ENCODE data around the gene OGG1. TPM values are rescaled to one million over a fixed set of nuclear protein-coding genes. Genes with fewer than 3 reads are reported as not detected.
A peak's percentile ranks its signal among the peaks of the same experiment; 100 is the strongest.

OGG1 gene
- total RNA-seq, 1 donor from 2014 or later: 15.3 TPM

DNA sequence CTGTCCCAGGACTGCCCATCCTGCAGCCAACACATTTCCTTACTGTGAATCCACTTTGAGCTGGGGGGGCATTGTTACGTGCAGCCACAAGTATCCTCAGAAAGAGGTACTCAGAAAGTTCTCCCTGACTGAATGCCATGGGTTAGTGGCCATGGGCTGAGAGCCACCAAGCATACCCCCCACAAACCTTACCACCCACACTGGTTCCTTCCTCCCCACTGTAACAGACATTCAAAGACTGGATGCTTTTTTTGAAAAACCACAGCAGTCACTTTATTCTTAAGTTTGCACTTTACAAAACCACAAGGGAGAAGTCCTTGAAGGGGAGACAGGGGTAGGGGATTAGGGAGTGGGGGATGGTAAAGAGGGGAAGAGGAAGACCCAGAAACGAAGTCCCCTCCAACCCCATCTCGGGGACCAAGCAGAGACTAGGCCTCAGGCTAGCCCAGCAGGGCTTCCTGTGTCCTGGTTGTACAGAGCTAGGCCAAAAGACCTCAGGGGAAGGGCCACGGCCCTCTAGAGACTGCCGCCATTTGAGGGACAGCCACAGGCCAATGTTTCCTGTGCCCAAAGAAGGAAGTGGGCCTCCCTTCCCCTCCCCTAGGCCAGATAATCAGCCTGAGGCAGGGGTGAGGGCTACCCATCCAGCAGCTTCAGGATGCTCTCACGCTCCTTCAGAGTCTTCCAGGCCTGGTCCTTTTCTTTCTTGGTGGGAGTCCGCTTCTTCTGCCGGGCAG lies 30.1 kb downstream of the OGG1 start:
- no peak overlapping the region for H3K4me2 ChIP-seq (ENCODE audit: low read length)
- H3K36me3 Mint-ChIP-seq (ENCODE audit: low read depth, unreplicated experiment): peaks cover 12% of the 10 kb centered on the region
- no peak overlapping the region for H2AFZ ChIP-seq (ENCODE audit: low read depth, low read length)
- TF ChIP-seq, protein P1, sequence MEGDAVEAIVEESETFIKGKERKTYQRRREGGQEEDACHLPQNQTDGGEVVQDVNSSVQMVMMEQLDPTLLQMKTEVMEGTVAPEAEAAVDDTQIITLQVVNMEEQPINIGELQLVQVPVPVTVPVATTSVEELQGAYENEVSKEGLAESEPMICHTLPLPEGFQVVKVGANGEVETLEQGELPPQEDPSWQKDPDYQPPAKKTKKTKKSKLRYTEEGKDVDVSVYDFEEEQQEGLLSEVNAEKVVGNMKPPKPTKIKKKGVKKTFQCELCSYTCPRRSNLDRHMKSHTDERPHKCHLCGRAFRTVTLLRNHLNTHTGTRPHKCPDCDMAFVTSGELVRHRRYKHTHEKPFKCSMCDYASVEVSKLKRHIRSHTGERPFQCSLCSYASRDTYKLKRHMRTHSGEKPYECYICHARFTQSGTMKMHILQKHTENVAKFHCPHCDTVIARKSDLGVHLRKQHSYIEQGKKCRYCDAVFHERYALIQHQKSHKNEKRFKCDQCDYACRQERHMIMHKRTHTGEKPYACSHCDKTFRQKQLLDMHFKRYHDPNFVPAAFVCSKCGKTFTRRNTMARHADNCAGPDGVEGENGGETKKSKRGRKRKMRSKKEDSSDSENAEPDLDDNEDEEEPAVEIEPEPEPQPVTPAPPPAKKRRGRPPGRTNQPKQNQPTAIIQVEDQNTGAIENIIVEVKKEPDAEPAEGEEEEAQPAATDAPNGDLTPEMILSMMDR (IDR thresholded peaks at IDR 0.05; ENCODE audit: insufficient read depth, low read depth, low read length): no peak
- TF ChIP-seq EZH2 (IDR thresholded peaks at IDR 0.05; ENCODE audit: insufficient read depth, low read length): no peak
- H3K4me1 ChIP-seq (ENCODE audit: insufficient read depth, low read length): peaks cover 13% of the 10 kb centered on the region
- H4K20me1 ChIP-seq (ENCODE audit: insufficient read depth, low read length): no peaks in the 10 kb centered on the region
- H3K4me1 Mint-ChIP-seq (ENCODE audit: low read depth, unreplicated experiment): peaks cover 34% of the 10 kb centered on the region
- peaks cover 18% of the 10 kb centered on the region for H3K36me3 ChIP-seq (ENCODE audit: insufficient read depth, low read length)
- no peak overlapping the region for H3K9ac ChIP-seq (ENCODE audit: low read length)
- FAIRE-seq: no peak
- H3K27ac Mint-ChIP-seq (ENCODE audit: unreplicated experiment): peak overlapping the region; percentile 72
- peaks cover 2% of the 10 kb centered on the region for H3K9me3 Mint-ChIP-seq (ENCODE audit: unreplicated experiment)
- no peaks in the 10 kb centered on the region for H3K27me3 ChIP-seq (ENCODE audit: insufficient read depth, low read length)
- H3K9me3 ChIP-seq (ENCODE audit: insufficient read depth, low read depth, low read length): no peaks in the 10 kb centered on the region
- no peak overlapping the region for H3K4me3 ChIP-seq (ENCODE audit: insufficient read depth, low read depth, low read length)
- H3K27me3 Mint-ChIP-seq (ENCODE audit: low read depth, unreplicated experiment): no peaks in the 10 kb centered on the region
- no peak for DNase-seq (ENCODE audit: low read depth)
- no peaks in the 10 kb centered on the region for H3K79me2 ChIP-seq (ENCODE audit: insufficient read depth, low read length)
- H3K4me3 Mint-ChIP-seq (ENCODE audit: unreplicated experiment): peak overlapping the region; percentile 71
- H3K27ac ChIP-seq (ENCODE audit: low read depth, low read length): no peak overlapping the region

DNA sequence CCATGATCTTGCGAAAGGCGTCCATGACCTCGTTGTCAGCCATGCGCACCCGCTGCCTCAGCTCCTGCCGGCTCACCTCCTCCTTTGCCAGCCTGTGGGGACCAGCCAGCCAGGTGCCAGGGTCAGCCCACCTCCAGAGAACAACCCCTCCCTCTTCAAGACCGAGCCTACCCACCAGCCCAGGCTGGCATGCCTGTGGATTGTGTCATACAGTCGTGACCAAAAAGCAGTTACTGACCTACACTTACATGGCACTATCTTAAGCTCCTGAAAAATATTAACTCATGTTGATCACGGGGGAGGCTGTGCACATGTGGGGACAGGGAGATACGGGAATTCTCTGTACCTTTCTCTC lies 30.7 kb downstream of the OGG1 start:
- Mint-ChIP-seq H3K27me3 (ENCODE audit: low read depth, unreplicated experiment) (no peaks in the 10 kb centered on the region), H3K9me3 (ENCODE audit: unreplicated experiment) (peaks cover 2% of the 10 kb centered on the region), H3K27ac (ENCODE audit: unreplicated experiment) (peak overlapping the region; percentile 26), H3K4me3 (ENCODE audit: unreplicated experiment) (no peak overlapping the region), H3K36me3 (ENCODE audit: low read depth, unreplicated experiment) (peaks cover 14% of the 10 kb centered on the region), H3K4me1 (ENCODE audit: low read depth, unreplicated experiment) (peaks cover 34% of the 10 kb centered on the region)
- Histone ChIP-seq H3K4me2 (ENCODE audit: low read length) (no peak overlapping the region), H2AFZ (ENCODE audit: low read depth, low read length) (no peak overlapping the region), H3K79me2 (ENCODE audit: insufficient read depth, low read length) (no peaks in the 10 kb centered on the region), H4K20me1 (ENCODE audit: insufficient read depth, low read length) (no peaks in the 10 kb centered on the region), H3K27me3 (ENCODE audit: insufficient read depth, low read length) (no peaks in the 10 kb centered on the region), H3K9me3 (ENCODE audit: insufficient read depth, low read depth, low read length) (no peaks in the 10 kb centered on the region), H3K36me3 (ENCODE audit: insufficient read depth, low read length) (peaks cover 18% of the 10 kb centered on the region), H3K4me3 (ENCODE audit: insufficient read depth, low read depth, low read length) (no peak overlapping the region), H3K27ac (ENCODE audit: low read depth, low read length) (no peak overlapping the region), H3K4me1 (ENCODE audit: insufficient read depth, low read length) (peaks cover 13% of the 10 kb centered on the region), H3K9ac (ENCODE audit: low read length) (no peak overlapping the region)
- no peak for FAIRE-seq
- no peak for DNase-seq (ENCODE audit: low read depth)
- TF ChIP-seq, protein P1 (IDR thresholded peaks at IDR 0.05; ENCODE audit: insufficient read depth, low read depth, low read length): no peak
- TF ChIP-seq EZH2 (IDR thresholded peaks at IDR 0.05; ENCODE audit: insufficient read depth, low read length): no peak

- Mint-ChIP-seq H3K36me3 (ENCODE audit: low read depth, unreplicated experiment) (peaks cover 17% of the 10 kb centered on the region), H3K9me3 (ENCODE audit: unreplicated experiment) (peaks cover 2% of the 10 kb centered on the region), H3K4me1 (ENCODE audit: low read depth, unreplicated experiment) (peaks cover 36% of the 10 kb centered on the region), H3K27ac (ENCODE audit: unreplicated experiment) (no peak overlapping the region), H3K4me3 (ENCODE audit: unreplicated experiment) (no peak overlapping the region), H3K27me3 (ENCODE audit: low read depth, unreplicated experiment) (no peaks in the 10 kb centered on the region)
- no peak overlapping the region for H2AFZ ChIP-seq (ENCODE audit: low read depth, low read length)
- H3K9ac ChIP-seq (ENCODE audit: low read length): no peak overlapping the region
- no peak for FAIRE-seq
- no peak for TF ChIP-seq EZH2 (IDR thresholded peaks at IDR 0.05; ENCODE audit: insufficient read depth, low read length)
- TF ChIP-seq, protein P1 (IDR thresholded peaks at IDR 0.05; ENCODE audit: insufficient read depth, low read depth, low read length): no peak
- H3K4me2 ChIP-seq (ENCODE audit: low read length): no peak overlapping the region
- H3K4me1 ChIP-seq (ENCODE audit: insufficient read depth, low read length): peaks cover 13% of the 10 kb centered on the region
- H3K4me3 ChIP-seq (ENCODE audit: insufficient read depth, low read depth, low read length): no peak overlapping the region
- no peak overlapping the region for H3K27ac ChIP-seq (ENCODE audit: low read depth, low read length)
- H3K36me3 ChIP-seq (ENCODE audit: insufficient read depth, low read length): peaks cover 18% of the 10 kb centered on the region
- H3K79me2 ChIP-seq (ENCODE audit: insufficient read depth, low read length): no peaks in the 10 kb centered on the region
- H3K9me3 ChIP-seq (ENCODE audit: insufficient read depth, low read depth, low read length): no peaks in the 10 kb centered on the region
- H4K20me1 ChIP-seq (ENCODE audit: insufficient read depth, low read length): no peaks in the 10 kb centered on the region
- H3K27me3 ChIP-seq (ENCODE audit: insufficient read depth, low read length): no peaks in the 10 kb centered on the region
- no peak for DNase-seq (ENCODE audit: low read depth)
These were observed 31.2 kb downstream of the OGG1 start for GRCh38 chr3:9780910-9781309.

Data from astrocyte (in vitro differentiated cells and primary cell).